HG03045 (cell line): ENCODE results near the gene HTR6.

Experiments
- ATAC-seq: cut with Tn5 transposase; IDR thresholded peaks from one replicate; pipeline ENCODE4 v1.9.1; 2021; ENCODE audit warnings: mild to moderate bottlenecking, moderate library complexity; ENCODE audit not compliant: unreplicated experiment

Gene HTR6

DNA sequence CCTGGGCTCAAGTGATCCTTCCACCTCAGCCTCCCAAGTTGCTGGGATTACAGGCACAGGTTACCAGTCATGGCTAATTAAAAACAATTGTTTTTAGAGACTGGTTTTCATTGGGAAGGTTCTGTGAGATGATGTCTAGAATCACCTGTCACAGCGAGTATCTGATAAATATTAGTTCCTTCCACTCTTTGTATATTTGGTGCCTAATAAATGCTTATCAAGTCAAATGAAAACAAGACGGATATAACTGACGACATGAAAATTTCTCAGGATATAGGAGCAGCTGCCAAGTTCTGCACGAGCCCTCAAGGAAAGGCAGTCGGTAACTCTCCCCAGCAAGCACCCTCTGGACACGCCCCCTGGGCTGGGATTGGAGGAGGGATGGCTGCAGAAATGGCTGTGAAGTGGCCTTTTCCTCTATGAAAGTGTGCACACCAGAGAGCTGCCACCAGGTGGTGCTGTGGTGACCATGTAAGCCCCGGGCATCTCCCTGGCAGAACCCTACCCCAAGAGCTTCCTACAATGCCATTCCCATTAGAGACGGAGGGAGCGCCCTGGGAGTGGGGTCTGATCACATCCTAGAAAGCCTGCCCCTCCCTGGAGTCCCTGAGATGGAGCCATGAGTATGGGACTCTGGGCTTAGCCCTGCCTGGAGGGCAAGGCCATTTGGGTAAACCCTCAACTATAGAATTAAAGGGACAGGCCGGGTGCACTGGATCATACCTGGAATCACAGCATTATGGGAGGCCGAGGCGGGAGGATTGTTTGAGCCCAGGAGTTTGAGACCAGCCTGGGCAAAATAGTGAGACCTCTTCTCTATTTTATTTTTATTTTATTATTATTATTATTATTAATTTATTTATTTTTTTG, 50.9 kb downstream of the HTR6 start:
- no peak for ATAC-seq

DNA sequence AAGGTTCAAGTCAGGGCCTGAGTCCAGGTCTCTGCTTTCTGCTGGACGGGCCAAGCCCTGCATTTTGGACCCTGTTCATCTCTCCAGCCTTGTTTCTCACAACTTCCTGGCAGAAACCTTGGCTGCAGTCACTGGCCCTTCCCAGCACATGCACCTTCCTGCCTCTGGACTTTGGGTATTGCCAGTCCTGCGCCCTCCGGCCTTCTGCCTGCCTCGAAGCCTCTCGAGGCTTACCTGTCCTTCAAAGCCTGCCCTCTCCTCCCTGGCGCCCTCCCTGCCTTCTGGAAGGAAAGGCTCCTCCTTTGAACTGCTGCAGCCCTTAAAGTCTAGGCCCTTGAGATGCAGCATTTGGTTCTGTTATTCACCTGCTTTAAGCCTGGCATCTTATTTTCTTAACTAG, 52.8 kb downstream of the HTR6 start:
- ATAC-seq: no peak

DNA sequence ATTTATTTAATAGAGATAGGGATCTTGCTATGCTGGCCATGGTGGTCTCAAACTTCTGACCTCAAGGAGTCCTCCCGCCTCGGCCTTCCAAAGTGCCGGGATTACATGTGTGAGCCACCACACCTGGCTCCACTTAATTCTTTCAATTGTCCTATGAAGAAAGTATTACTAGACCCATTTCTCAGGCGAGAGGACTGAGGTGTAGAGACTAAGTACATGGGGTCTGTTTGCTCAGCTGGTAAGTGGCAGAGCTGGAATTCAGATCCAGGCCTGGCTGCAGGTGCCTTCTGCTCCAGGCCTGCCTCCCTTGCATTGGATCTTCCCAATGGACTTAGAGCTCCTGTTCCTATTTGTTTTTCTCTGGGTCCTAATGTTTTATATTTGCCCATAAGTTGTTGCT, 55.5 kb downstream of the HTR6 start:
- no peak for ATAC-seq

DNA sequence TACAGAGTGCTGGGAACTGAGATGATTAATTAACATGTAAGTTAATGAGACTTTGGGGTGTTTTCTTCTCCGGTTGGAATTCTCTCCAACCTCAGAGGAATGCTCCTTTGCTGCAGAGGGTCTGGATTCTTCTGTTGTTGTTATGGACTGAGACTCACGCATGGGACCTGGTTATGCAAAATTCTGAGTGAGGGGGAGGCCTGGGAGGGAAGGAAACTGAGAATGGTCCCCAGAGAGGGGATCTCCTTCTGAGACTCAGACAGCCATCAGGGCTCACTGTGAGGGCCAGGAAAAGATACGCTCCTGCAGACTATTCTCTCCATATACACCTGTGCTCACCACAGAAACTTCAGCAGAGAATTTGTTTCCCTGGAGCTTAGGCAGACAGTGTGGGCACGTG, 56.3 kb downstream of the HTR6 start:
- no peak for ATAC-seq

DNA sequence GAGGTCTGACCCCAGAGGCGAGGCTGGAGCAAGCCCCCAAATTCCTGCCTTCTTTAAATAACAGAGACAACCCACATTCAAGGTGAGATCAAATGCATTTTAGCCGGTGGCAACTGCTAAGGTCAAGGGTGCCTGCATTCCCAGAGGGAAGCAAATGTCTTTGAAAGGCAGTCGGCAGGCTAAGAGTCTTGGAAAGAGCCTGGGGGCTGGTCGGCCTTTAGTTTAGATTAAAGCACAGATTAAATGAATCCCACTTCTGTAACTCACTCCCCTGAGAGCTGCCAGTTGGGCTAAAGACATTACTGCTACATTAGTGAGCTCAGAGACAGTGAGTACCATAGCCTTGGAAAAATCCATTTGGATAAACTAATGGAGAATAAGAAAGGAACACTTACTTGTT, 59.2 kb downstream of the HTR6 start:
- ATAC-seq: no peak

DNA sequence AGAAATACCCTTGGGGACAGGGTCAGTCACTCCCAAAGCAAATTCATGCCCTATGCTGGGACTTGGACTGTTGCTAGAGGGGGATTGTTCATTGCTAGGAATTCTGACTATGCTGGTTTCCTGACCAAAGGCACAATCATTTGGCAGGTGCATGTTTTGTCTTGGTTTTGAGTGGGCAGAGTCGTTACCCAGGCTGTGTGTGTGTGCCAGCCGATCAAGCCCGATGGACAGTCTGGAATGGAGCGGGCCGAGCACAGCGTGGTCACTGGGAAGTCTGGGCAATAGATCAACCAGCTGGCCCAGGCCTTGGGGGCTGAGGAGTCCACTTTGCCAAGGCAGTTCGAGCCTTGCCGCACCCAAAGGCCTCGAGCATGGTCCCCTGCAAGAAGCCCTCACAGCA, 60.9 kb downstream of the HTR6 start:
- no peak for ATAC-seq

DNA sequence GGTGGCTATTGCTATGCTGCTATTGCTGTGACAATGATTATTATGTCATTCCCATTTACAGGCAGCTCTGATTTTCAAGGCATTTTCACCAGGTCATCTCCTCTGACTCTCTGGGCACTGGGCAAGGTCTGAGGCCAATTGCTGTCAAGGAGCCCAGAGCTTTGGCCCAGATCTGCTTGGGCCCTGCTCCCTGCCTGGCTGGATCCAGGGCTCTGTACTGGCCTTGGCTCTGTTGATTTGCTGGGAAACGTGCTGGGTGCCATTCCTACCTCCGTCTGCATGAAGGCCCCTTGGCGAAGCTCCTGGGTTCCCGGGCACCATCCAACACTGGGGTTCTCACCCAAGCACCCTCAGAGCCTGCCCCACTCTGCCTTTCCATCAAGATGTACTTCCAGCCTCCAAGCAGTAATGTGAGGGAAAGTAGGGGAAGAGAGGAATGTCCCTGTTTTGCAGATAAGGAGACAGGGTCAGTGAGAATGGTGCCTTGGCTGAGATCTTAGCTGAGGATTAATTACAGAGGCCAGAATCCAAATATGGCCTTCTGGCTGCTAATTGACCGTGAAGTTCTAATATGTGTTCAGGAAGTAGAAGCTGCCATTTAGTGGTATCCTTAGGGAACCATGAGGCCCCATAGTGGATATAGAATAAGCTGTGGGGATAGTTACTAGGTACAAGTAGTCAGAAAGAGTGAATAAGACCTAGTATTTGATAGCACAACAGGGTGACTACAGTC, 63.9 kb downstream of the HTR6 start:
- no peak for ATAC-seq

DNA sequence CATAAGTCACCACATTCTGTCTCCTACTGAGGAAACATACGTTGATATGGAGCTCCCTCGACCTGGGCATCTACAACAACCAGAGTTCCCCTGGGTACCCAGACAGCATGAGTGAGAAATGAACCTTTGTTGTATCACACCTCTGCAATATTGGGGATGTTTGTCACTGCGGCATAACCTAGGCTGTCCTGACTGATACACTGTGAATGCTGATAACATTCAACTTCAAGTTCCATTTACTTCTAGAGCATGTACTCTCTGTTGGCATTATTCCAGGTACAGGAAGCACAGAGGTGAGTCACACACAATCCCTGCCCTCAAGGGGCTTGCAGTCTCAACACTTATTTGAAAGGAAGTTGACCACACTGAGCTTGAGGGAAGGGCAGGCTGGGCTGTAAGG, 65.6 kb downstream of the HTR6 start:
- ATAC-seq: no peak
